HG02852 (cell line): ENCODE results near the gene OR2M2.

Experiments used
- ATAC-seq: cut with Tn5 transposase; IDR thresholded peaks from one replicate; pipeline ENCODE4 v1.9.1; 2021; ENCODE audit warnings: mild to moderate bottlenecking, moderate library complexity; ENCODE audit not compliant: unreplicated experiment

OR2M2 gene, protein sequence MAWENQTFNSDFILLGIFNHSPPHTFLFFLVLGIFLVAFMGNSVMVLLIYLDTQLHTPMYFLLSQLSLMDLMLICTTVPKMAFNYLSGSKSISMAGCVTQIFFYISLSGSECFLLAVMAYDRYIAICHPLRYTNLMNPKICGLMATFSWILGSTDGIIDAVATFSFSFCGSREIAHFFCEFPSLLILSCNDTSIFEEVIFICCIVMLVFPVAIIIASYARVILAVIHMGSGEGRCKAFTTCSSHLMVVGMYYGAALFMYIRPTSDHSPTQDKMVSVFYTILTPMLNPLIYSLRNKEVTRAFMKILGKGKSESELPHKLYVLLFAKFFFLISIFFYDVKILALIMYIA

DNA sequence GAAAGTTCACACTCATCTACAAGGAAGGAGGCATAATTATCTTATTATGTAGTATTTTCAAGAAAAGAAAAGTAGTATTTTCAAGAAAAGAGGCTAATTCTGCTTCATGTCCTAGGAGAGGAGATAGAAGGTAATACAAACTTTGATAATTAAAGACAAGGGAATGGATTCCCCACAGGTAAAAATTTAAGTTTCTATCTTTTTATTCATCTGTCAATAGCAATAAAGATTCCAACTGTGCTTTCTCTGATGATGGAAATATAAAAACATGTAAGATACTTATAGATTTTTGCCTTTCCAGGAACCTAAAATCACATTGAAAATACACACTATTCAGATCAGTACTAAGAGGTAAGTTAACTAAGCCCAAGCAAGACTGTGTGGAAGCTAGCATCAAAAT, at the start of gene OR2M2:
TSS of gene OR2M2 (plus strand) at position 301 of the 400 bp plus-strand sequence. CDS start 5,165 bp downstream, outside the sequence.
- no peak for ATAC-seq

DNA sequence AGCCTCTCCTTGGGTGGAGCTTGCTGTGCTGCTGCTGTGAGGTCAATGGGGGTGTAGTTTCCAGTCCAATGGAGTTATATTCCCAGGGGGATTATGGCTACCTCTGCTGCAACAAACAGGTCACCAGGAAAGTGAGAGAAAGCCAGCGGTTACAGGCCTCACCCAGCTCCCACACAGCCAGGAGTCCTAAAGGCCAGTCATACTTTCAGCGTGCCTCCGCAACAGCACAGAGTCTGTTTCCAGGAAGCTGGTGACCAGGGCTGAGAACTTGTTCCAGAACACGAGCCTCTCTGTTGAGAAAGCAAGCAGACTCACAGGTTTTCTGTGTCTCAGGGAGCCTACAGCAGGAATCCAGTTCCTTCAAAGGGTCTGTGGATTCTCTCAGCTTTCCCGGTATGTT, 47.0 kb upstream of the OR2M2 start:
- ATAC-seq, result no peak

DNA sequence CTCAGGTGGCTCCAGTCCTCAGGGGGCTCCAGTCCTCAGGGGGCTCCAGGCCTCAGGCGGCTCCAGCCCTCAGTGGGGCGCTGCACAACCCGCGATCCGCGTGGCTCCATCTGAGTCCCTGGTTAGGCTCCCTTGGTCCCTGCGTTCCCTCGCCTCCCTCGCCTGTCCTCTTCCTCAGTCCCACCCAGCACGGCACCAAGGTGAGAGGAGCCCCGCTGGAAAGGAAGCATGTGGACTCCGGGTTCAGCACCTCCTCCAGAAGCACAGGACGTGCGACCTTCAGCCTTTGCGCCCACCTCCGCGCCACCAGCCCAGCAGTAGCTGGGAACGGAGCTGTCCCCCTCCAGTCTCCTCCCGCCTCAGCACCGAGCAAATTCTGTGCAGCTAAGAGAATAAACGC, 37.8 kb upstream of the OR2M2 start:
- ATAC-seq, result no peak

GRCh38 chr1:248140846-248141245, 33.8 kb upstream of the OR2M2 start:
- ATAC-seq, result no peak

DNA sequence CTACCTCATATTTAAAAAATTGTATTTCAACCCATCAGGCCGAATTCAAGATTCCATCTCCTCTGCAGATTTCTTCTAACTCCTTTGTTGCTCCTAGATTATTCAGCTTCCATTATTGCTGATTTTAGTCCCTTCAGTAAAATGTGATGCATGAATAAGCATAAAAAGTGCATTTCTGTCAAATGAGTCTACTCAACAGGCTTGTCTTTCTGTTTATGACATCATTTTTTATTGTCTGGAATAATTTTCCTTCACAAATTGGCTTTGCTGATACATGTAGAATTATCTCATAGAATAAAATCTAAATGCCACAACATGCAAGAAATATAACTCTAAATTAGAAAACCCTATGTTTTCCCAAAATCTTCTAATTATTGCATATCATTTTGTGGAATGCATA, 31.3 kb upstream of the OR2M2 start:
- no peak for ATAC-seq

DNA sequence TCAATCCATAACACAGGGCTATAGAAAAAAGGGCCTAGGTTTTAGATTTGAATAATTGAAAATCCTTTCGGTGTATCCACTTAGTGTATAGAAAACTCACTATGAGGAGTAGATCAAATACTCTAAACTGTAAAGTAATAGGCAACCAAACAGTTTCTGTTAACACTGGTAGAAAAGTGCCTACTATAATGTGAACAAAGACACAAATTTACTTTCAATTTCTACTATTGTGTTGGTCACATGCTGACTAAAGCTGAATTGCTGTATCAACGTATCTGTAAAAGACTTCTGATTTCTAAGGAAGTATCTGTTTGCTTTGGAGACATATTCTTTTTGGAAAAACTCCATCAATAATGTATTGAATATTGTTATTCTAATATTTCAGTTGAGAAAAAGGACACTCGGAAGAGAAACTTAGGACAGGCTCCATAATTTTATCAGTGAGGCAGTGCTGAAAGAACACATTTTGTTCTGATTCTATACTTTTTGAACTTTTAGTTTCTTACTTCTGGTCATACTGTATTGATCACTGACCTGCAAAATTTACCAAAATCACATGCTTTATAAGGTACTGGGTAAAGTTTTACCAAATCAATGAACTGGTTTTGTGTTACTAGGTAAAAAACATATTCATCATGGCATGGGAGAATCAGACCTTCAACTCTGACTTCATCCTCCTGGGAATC, 30.0 kb upstream of the OR2M2 start, which contains the start of gene OR2M5:
TSS of gene OR2M5 (plus strand) at position 636 of the 686 bp plus-strand sequence. CDS start at position 636, 0 bp downstream.
- ATAC-seq, result no peak

GRCh38 chr1:248152056-248152827, 22.4 kb upstream of the OR2M2 start:
- no peak for ATAC-seq

DNA sequence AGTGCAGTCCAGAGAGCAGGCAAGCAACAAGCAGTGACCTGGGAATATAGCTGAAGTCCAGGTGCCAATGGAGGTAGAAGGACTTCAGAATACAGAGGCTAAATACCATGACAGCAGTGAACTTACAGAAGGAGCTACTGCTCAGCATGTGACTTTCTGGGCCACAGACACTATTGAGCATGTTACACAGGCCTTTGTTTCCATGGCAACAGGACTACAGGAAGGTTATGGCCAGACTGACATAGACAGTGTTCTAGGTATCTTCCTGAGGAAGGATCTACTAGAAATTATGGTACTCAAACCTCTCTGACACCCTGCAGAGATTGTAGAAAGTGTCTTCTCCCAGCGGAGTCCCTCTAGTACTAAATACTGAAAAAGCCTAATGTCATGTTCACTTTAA, 18.7 kb upstream of the OR2M2 start:
- ATAC-seq, result no peak

- no peak for ATAC-seq
These were observed 15.9 kb upstream of the OR2M2 start for GRCh38 chr1:248158758-248159157.

DNA sequence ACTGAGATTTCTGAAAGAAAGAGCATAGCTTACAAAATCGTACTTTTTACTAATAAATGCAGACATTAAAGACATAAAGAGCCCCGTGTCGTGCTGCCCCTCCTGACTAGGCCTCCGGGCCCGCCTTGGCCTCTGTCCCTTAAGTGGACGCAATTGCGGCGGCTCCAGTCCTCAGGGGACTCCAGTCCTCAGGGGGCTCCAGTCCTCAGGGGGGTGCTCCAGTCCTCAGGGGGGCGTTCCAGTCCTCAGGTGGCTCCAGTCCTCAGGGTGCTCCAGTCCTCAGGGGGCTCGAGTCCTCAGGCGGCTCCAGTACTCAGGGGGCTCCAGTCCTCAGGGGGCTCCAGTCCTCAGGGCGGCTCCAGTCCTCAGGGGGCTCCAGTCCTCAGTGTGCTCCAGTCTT, 10.6 kb upstream of the OR2M2 start:
- ATAC-seq, result no peak

DNA sequence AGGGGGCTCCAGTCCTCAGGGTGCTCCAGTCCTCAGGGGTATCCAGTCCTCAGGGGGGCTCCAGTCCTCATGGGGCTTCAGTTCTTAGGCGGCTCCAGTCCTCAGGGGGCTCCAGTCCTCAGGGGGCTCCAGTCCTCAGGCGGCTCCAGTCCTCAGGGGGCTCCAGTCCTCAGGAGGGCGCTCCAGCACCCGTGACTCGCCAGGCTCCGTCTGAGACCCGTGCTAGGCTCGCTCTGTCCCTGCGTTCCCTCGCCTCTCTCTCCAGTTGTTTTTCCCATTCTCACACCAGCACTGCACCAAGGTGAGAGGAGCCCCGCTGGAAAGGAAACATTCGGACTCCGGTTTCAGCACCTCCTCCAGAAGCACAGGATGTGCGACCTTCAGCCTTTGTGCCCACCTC, 9.4 kb upstream of the OR2M2 start:
- no peak for ATAC-seq

- no peak for ATAC-seq
These were observed 9.4 kb downstream of the OR2M2 start for GRCh38 chr1:248183996-248184395.

GRCh38 chr1:248187363-248187762, 12.7 kb downstream of the OR2M2 start:
- no peak for ATAC-seq

GRCh38 chr1:248189026-248189425, 14.4 kb downstream of the OR2M2 start:
- ATAC-seq, result no peak

GRCh38 chr1:248194117-248194516, 19.5 kb downstream of the OR2M2 start:
- no peak for ATAC-seq

- no peak for ATAC-seq
These were observed 22.3 kb downstream of the OR2M2 start, which contains the start of gene OR2M3 for GRCh38 chr1:248196965-248197364. Gene OR2M3 (plus strand): TSS chr1:248197265. CDS start chr1:248203068, 5,803 bp downstream.

DNA sequence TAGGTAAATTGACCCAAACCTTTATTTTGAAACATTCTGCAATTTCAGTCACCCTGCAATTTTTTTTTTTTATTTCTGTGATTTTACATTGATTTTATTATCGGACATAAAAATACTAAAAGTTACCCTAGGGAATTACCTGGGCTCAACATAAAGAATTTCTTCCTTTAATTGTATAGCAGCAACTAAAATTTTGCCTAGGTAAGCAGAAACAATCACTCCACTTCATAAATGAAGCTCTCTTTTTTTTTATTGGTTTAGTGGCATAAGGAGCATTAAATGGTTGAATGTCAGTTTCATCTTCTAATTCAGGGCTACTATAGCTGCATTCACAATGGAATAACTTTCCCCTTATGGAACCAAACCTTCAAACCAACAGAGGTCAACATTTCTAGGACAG, 41.3 kb downstream of the OR2M2 start:
- no peak for ATAC-seq

- no peak for ATAC-seq
These were observed 50.9 kb downstream of the OR2M2 start for GRCh38 chr1:248225537-248225936.

DNA sequence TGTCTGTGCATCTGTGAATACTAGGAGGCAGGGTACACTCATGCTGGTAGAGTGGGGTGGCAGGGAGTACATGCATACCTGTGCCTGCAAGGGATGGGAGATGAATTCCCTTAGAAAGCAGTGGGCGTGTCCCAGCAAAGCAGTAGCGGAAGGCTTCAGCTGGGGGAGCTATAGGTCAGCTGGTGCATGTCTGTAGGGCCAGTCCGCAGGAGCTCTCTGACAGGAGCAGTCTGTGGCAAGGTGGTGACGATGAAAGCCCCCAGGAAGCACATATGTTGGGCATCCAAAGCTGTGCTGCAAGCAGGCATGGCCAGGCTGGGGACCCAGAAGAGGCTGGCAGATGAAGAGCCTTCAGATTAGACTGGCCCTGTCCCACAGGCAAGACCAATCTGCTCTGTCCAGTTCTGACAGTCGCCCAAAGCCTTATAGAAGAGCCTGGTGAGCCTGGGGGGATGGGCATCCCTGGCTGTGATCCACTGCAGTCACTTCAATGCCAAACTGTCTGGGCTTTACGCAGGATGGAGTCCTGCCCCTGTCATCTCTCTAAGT, 54.8 kb downstream of the OR2M2 start:
- ATAC-seq, result no peak
